T-helper 17 cell (primary cell): Measurements from ENCODE around the gene ZC3H14. TPM values are rescaled to one million over a fixed set of nuclear protein-coding genes. Genes with fewer than 3 reads are reported as not detected.

Experiments
- ATAC-seq: fragments of 150-1000 bp; cut with Tn5 transposase; 2 replicates; pipeline ENCODE4 v1.10.0; 2021; ENCODE audit warnings: mild to moderate bottlenecking, moderate library complexity
- DNase-seq, 3 donors: peaks; one replicate each; pipeline versions ENCODE4 v3.0.0 to v3.0.0-alpha.2; 2020 to 2021
- H3K9me3 ChIP-seq: one replicate; pipeline ENCODE4 v1.7.0; 2013; ENCODE audit warnings: low read length, mild to moderate bottlenecking; ENCODE audit not compliant: control insufficient read depth, poor library complexity, severe bottlenecking
- H3K27ac Mint-ChIP-seq: one replicate; pipeline ENCODE4 v1.8.0; 2022; ENCODE audit warnings: mild to moderate bottlenecking, moderate library complexity, mixed read lengths
- H3K27me3 Mint-ChIP-seq: one replicate; pipeline ENCODE4 v1.8.0; 2022; ENCODE audit warnings: mixed read lengths
- H3K36me3 Mint-ChIP-seq: one replicate; pipeline ENCODE4 v1.8.0; 2022; ENCODE audit warnings: low read depth, mixed read lengths
- H3K4me1 Mint-ChIP-seq: one replicate; pipeline ENCODE4 v1.8.0; 2022; ENCODE audit warnings: mild to moderate bottlenecking, mixed read lengths
- H3K4me3 Mint-ChIP-seq: one replicate; pipeline ENCODE4 v1.8.0; 2022; ENCODE audit warnings: mild to moderate bottlenecking, moderate library complexity, mixed read lengths
- total RNA-seq, 4 donors: library from RNA in 2 of 4; stranded (reverse) in 2 of 4; gene quantifications; one replicate each; pipeline ENCODE4 v1.2.3 and lab custom pipeline; 2022 to 2026

Gene ZC3H14
- total RNA-seq, 2 donors from 2014 or later, result 34.5 to 41.7 TPM

GRCh38 chr14:88562532-88562830 is 356 bp upstream of the ZC3H14 start:
- peak overlapping the region; percentile 92 for H3K27ac Mint-ChIP-seq
- H3K36me3 Mint-ChIP-seq, result peaks cover 4% of the 10 kb centered on the region
- DNase-seq (no peak), ATAC-seq (no peak)
- H3K4me3 Mint-ChIP-seq, result peak overlapping the region; percentile 94
- peaks cover 5% of the 10 kb centered on the region for H3K27me3 Mint-ChIP-seq
- H3K9me3 ChIP-seq, result no peaks in the 10 kb centered on the region
- H3K4me1 Mint-ChIP-seq, result peaks cover 26% of the 10 kb centered on the region

- DNase-seq (no peak), ATAC-seq (no peak)
- no peaks in the 10 kb centered on the region for H3K9me3 ChIP-seq
- peaks cover 4% of the 10 kb centered on the region for H3K36me3 Mint-ChIP-seq
- peak overlapping the region; percentile 92 for H3K27ac Mint-ChIP-seq
- peaks cover 5% of the 10 kb centered on the region for H3K27me3 Mint-ChIP-seq
- peaks cover 21% of the 10 kb centered on the region for H3K4me1 Mint-ChIP-seq
- peak overlapping the region; percentile 94 for H3K4me3 Mint-ChIP-seq
These were observed 1.0 kb downstream of the ZC3H14 start for GRCh38 chr14:88563845-88564244.

GRCh38 chr14:88565427-88565826 is 2.6 kb downstream of the ZC3H14 start:
- Mint-ChIP-seq H3K36me3 (peaks cover 4% of the 10 kb centered on the region), H3K4me3 (no peak overlapping the region), H3K27ac (no peak overlapping the region), H3K27me3 (no peaks in the 10 kb centered on the region), H3K4me1 (peaks cover 20% of the 10 kb centered on the region)
- DNase-seq (no peak), ATAC-seq (no peak)
- H3K9me3 ChIP-seq, result no peaks in the 10 kb centered on the region

- ATAC-seq (no peak), DNase-seq (no peak)
- no peaks in the 10 kb centered on the region for H3K9me3 ChIP-seq
- Mint-ChIP-seq H3K4me1 (peaks cover 11% of the 10 kb centered on the region), H3K27me3 (no peaks in the 10 kb centered on the region), H3K27ac (no peak overlapping the region), H3K36me3 (peaks cover 4% of the 10 kb centered on the region), H3K4me3 (no peak overlapping the region)
These were observed 5.4 kb downstream of the ZC3H14 start for GRCh38 chr14:88568196-88568595.

- no peak overlapping the region for H3K4me3 Mint-ChIP-seq
- DNase-seq (no peak), ATAC-seq (no peak)
- H3K36me3 Mint-ChIP-seq, result peaks cover 2% of the 10 kb centered on the region
- H3K9me3 ChIP-seq, result no peaks in the 10 kb centered on the region
- no peaks in the 10 kb centered on the region for H3K27me3 Mint-ChIP-seq
- H3K4me1 Mint-ChIP-seq, result no peaks in the 10 kb centered on the region
- no peak overlapping the region for H3K27ac Mint-ChIP-seq
These were observed 9.3 kb downstream of the ZC3H14 start for GRCh38 chr14:88572117-88572516.

- Mint-ChIP-seq H3K4me1 (peaks cover 6% of the 10 kb centered on the region), H3K27ac (no peak overlapping the region), H3K27me3 (no peaks in the 10 kb centered on the region), H3K36me3 (peaks cover 15% of the 10 kb centered on the region), H3K4me3 (no peak overlapping the region)
- ATAC-seq, result no peak
- no peak for DNase-seq
- H3K9me3 ChIP-seq, result no peaks in the 10 kb centered on the region
These were observed 13.4 kb downstream of the ZC3H14 start for GRCh38 chr14:88576222-88576621.

- Mint-ChIP-seq H3K27me3 (no peaks in the 10 kb centered on the region), H3K27ac (no peak overlapping the region), H3K4me1 (peaks cover 10% of the 10 kb centered on the region), H3K36me3 (peaks cover 19% of the 10 kb centered on the region), H3K4me3 (no peak overlapping the region)
- DNase-seq (no peak), ATAC-seq (no peak)
- H3K9me3 ChIP-seq, result no peaks in the 10 kb centered on the region
These were observed 21.6 kb downstream of the ZC3H14 start for GRCh38 chr14:88584451-88584850.

- peaks cover 23% of the 10 kb centered on the region for H3K36me3 Mint-ChIP-seq
These were observed 25.2 kb downstream of the ZC3H14 start for GRCh38 chr14:88588081-88588480.

GRCh38 chr14:88590173-88590572 is 27.3 kb downstream of the ZC3H14 start:
- no peaks in the 10 kb centered on the region for H3K27me3 Mint-ChIP-seq
- H3K9me3 ChIP-seq, result no peaks in the 10 kb centered on the region
- DNase-seq (no peak), ATAC-seq (no peak)
- peaks cover 9% of the 10 kb centered on the region for H3K4me1 Mint-ChIP-seq
- peaks cover 23% of the 10 kb centered on the region for H3K36me3 Mint-ChIP-seq
- no peak overlapping the region for H3K27ac Mint-ChIP-seq
- no peak overlapping the region for H3K4me3 Mint-ChIP-seq

More at GRCh38 chr14:88588081-88588480, 25.2 kb downstream of the ZC3H14 start:
- Mint-ChIP-seq H3K4me3 (no peak overlapping the region), H3K4me1 (peaks cover 9% of the 10 kb centered on the region), H3K27me3 (no peaks in the 10 kb centered on the region), H3K27ac (peak overlapping the region; percentile 14)
- DNase-seq (no peak), ATAC-seq (no peak)
- no peaks in the 10 kb centered on the region for H3K9me3 ChIP-seq

GRCh38 chr14:88592031-88592430 is 29.2 kb downstream of the ZC3H14 start:
- no peaks in the 10 kb centered on the region for H3K9me3 ChIP-seq
- peaks cover 14% of the 10 kb centered on the region for H3K4me1 Mint-ChIP-seq
- DNase-seq (no peak), ATAC-seq (no peak)
- peaks cover 26% of the 10 kb centered on the region for H3K36me3 Mint-ChIP-seq
- no peaks in the 10 kb centered on the region for H3K27me3 Mint-ChIP-seq
- no peak overlapping the region for H3K27ac Mint-ChIP-seq
- H3K4me3 Mint-ChIP-seq, result no peak overlapping the region

- H3K27ac Mint-ChIP-seq, result no peak overlapping the region
- H3K27me3 Mint-ChIP-seq, result no peaks in the 10 kb centered on the region
- DNase-seq (no peak), ATAC-seq (no peak)
- no peak overlapping the region for H3K4me3 Mint-ChIP-seq
- peaks cover 29% of the 10 kb centered on the region for H3K4me1 Mint-ChIP-seq
- H3K36me3 Mint-ChIP-seq, result peaks cover 22% of the 10 kb centered on the region
- no peaks in the 10 kb centered on the region for H3K9me3 ChIP-seq
These were observed 34.2 kb downstream of the ZC3H14 start for GRCh38 chr14:88597038-88597437.

- H3K9me3 ChIP-seq, result no peaks in the 10 kb centered on the region
- no peak for DNase-seq
- Mint-ChIP-seq H3K4me1 (peaks cover 28% of the 10 kb centered on the region), H3K36me3 (peaks cover 24% of the 10 kb centered on the region), H3K27ac (peak overlapping the region; percentile 54), H3K4me3 (no peak overlapping the region), H3K27me3 (no peaks in the 10 kb centered on the region)
- ATAC-seq, result no peak
These were observed 34.8 kb downstream of the ZC3H14 start for GRCh38 chr14:88597601-88598000.

- ATAC-seq (no peak), DNase-seq (no peak)
- Mint-ChIP-seq H3K36me3 (peaks cover 24% of the 10 kb centered on the region), H3K4me3 (no peak overlapping the region), H3K27me3 (no peaks in the 10 kb centered on the region), H3K27ac (peak overlapping the region; percentile 54), H3K4me1 (peaks cover 27% of the 10 kb centered on the region)
- no peaks in the 10 kb centered on the region for H3K9me3 ChIP-seq
These were observed 35.3 kb downstream of the ZC3H14 start for GRCh38 chr14:88598097-88598675.

GRCh38 chr14:88599326-88599725 is 36.5 kb downstream of the ZC3H14 start:
- Mint-ChIP-seq H3K4me3 (peak overlapping the region; percentile 76), H3K4me1 (peaks cover 29% of the 10 kb centered on the region), H3K27ac (peak overlapping the region; percentile 91), H3K36me3 (peaks cover 24% of the 10 kb centered on the region), H3K27me3 (no peaks in the 10 kb centered on the region)
- H3K9me3 ChIP-seq, result no peaks in the 10 kb centered on the region
- DNase-seq (no peak), ATAC-seq (no peak)
